ENCODE results near the gene CLK3.
A peak's percentile ranks its signal among the peaks of the same experiment; 100 is the strongest.

Gene CLK3

GRCh38 chr15:74614744-74615507 lies 710 bp upstream of the CLK3 start (continued):
- TF ChIP-seq ZNF280C (tag by site-specific recombination; IDR thresholded peaks at IDR 0.05) (no peak), YY1 (tag by site-specific recombination; IDR thresholded peaks at IDR 0.05) (no peak; the same call in 1 of the 2 replicates), ZNF214 (tag by site-specific recombination; IDR thresholded peaks at IDR 0.05; ENCODE audit: borderline replicate concordance) (no peak), ZNF266 (tag by site-specific recombination; IDR thresholded peaks at IDR 0.05; ENCODE audit: low read depth) (no peak), SALL2 (tag by site-specific recombination; IDR thresholded peaks at IDR 0.05; ENCODE audit: borderline replicate concordance) (no peak), ZNF776 (tag by site-specific recombination; IDR thresholded peaks at IDR 0.05; ENCODE audit: borderline replicate concordance) (no peak), ZNF488 (tag by site-specific recombination; IDR thresholded peaks at IDR 0.05) (no peak), ZNF423 (tag by site-specific recombination; IDR thresholded peaks at IDR 0.05) (peak; percentile 12), ZNF391 (tag by site-specific recombination; IDR thresholded peaks at IDR 0.05; ENCODE audit: borderline replicate concordance, low read depth) (peak; percentile 78; the same call in 1 of the 2 replicates), ZNF280D (tag by site-specific recombination; IDR thresholded peaks at IDR 0.05) (0 out of 2 replicates have a peak, but pooled peaks have one; percentile 37), KLF10 (tag by site-specific recombination; IDR thresholded peaks at IDR 0.05) (peak; percentile 93), SETDB1 (IDR thresholded peaks at IDR 0.05; ENCODE audit: insufficient read length, low read length) (no peak), ZNF561 (tag by site-specific recombination; IDR thresholded peaks at IDR 0.05; ENCODE audit: borderline replicate concordance) (no peak; the same call in 1 of the 2 replicates), ZEB2 (tag by site-specific recombination; IDR thresholded peaks at IDR 0.05) (peak; percentile 94), GLIS2 (tag by site-specific recombination; IDR thresholded peaks at IDR 0.05) (peak; percentile 81), ZNF26 (tag by site-specific recombination; IDR thresholded peaks at IDR 0.05) (no peak), TSHZ1 (tag by site-specific recombination; IDR thresholded peaks at IDR 0.05; ENCODE audit: borderline replicate concordance) (peak; percentile 56; the same call in 1 of the 2 replicates), ZNF658 (tag by site-specific recombination; IDR thresholded peaks at IDR 0.05) (no peak), EGR2 (tag by site-specific recombination; IDR thresholded peaks at IDR 0.05; ENCODE audit: low read depth) (peak; percentile 69), ZFHX2 (tag by site-specific recombination; conservative IDR thresholded peaks at IDR 0.05) (peak; percentile 80), ZNF654 (tag by site-specific recombination; IDR thresholded peaks at IDR 0.05; ENCODE audit: low read depth) (no peak), ZNF157 (tag by site-specific recombination; IDR thresholded peaks at IDR 0.05) (no peak), ZNF585B (tag by site-specific recombination; IDR thresholded peaks at IDR 0.05) (no peak; the same call in 1 of the 2 replicates), ZNF324 (tag by site-specific recombination; IDR thresholded peaks at IDR 0.05) (peak; percentile 79), ZNF19 (tag by site-specific recombination; IDR thresholded peaks at IDR 0.05; ENCODE audit: low read depth) (no peak), ZNF513 (tag by site-specific recombination; IDR thresholded peaks at IDR 0.05) (no peak; the same call in 1 of the 2 replicates), ZNF837 (tag by site-specific recombination; IDR thresholded peaks at IDR 0.05) (no peak)

Measured in HEK293 (cell line).